Measurements from ENCODE around the gene LZTR1. TPM values are rescaled to one million over a fixed set of nuclear protein-coding genes. Genes with fewer than 3 reads are reported as not detected.
"Not testable (repeated sequence)": the region's sequence is repeated elsewhere in the genome, so short reads cannot be mapped to it uniquely, and the experiment has no call there.

LZTR1 gene
- 43.9 and 59.2 TPM in 2 replicates for total RNA-seq

GRCh38 chr22:20981787-20982562 lies at the start of gene LZTR1:
LZTR1 (plus strand) TSS chr22:20982297; CDS start chr22:20982372, 75 bp downstream.
- no peak for DNase-seq (ENCODE audit: extremely low read depth, low read depth, low spot score)

- DNase-seq (ENCODE audit: extremely low read depth, low read depth, low spot score) = no peak
Observed at GRCh38 chr22:20933910-20934309, 48.2 kb upstream of the LZTR1 start.

DNA sequence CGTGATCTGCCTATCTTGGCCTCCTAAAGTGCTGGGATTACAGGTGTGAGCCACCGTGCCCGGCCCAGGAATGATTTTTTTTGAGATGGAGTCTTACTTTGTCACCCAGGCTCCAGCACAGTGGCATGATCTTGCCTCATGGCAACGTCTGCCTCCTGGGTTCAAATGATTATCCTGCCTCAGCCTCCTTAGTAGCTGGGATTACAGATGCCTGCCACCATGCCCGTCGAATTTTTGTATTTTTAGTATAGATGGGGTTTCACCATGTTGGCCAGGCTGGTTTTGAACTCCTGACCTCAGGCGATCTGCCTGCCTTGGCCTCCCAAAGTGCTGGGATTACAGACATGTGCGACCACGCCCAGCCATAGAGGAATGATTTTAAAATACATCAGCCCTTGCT lies 47.0 kb upstream of the LZTR1 start:
- DNase-seq (ENCODE audit: extremely low read depth, low read depth, low spot score) = not testable (repeated sequence)

DNA sequence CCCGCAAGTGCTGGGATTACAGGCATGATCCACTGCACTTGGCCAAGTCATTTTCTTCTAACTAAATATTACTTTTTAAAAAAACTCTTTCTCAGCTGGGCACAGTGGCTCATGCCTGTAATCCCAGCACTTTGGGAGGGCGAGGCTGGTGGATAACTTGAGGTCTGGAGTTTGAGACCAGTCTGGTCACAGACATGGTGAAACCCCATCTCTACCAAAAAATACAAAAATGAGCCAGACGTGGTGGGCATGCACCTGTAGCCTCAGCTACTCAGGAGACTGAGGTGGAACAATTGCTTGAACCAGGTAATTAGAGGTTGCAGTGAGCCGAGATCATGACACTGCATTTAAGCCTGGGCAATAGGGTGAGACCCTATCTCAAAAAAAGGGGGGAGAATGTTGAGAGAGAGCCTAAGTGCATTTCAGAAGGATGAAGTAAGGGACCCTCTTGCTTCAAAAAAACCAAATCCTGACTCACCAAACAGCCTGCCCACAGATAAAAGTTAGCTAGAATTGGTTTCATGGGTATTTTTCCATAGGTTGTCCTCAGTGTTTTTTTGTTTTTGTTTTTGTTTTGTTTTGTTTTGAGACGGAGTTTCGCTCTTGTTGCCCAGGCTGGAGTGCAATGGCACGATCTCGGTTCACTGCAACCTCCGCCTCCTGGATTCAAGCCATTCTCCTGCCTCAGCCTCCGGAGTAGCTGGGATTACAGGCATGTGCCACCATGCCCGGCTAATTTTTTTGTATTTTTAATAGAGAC lies 46.1 kb upstream of the LZTR1 start:
- not testable (repeated sequence) for DNase-seq (ENCODE audit: extremely low read depth, low read depth, low spot score)

GRCh38 chr22:20937031-20937793 lies 44.9 kb upstream of the LZTR1 start:
- no peak for DNase-seq (ENCODE audit: extremely low read depth, low read depth, low spot score)

GRCh38 chr22:20937794-20938671 lies 44.1 kb upstream of the LZTR1 start:
- no peak for DNase-seq (ENCODE audit: extremely low read depth, low read depth, low spot score)

DNA sequence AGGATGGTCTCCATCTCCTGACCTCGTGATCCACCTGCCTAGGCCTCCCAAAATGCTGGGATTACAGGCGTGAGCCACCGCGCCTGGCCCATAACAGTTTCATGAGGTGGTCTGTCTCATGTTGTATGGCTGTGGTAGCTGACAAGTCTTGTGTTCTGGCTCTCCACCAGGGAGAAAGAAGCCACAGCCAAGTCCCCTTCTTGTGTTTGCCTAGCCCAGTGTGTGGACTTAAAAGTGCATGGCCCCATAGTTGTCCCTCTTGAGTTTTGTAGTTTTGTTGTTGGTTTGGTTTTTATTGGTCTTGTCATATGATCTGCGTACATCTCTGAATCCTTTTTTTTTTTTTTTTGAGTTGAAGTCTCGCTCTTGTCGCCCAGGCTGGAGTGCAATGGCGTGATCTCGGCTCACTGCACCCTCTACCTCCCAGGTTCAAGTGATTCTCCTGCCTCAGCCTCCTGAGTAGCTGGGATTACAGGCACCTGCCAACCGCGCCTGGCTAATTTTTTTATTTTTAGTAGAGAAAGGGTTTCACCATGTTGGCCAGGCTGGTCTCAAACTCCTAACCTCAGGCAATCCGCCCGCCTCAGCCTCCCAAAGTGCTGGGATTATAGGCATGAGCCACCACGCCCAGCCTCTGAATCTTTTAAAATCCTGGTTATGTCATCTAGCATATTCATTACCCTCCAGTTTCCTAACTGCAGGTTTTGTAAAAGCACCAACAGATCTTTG lies 42.5 kb upstream of the LZTR1 start:
- DNase-seq (ENCODE audit: extremely low read depth, low read depth, low spot score) = not testable (repeated sequence)

GRCh38 chr22:20940186-20940651 lies 41.9 kb upstream of the LZTR1 start:
- no peak for DNase-seq (ENCODE audit: extremely low read depth, low read depth, low spot score)

DNA sequence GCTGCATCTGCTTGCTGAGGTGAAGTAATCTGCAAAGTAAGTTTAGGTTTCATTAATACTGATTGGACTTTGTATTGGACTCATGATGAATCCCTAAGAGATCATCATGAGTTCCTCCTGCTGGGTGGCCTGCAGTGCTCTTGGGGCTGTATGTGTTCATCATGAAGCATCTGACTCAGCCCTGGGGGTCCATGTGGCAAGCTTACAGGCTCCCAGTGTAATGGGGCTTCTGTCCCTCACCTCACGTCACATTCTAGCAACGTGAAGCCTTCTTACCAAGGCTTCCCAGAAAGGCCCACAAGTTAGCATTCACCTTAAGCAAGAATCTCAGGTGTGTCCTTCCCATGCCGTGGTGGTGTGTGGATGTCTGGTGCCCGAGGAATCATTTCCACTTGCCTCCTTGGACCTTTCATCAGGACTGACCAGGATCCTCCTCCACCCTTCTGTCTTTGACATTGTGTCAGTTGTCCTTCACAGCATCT lies 41.2 kb upstream of the LZTR1 start:
- no peak for DNase-seq (ENCODE audit: extremely low read depth, low read depth, low spot score)

DNA sequence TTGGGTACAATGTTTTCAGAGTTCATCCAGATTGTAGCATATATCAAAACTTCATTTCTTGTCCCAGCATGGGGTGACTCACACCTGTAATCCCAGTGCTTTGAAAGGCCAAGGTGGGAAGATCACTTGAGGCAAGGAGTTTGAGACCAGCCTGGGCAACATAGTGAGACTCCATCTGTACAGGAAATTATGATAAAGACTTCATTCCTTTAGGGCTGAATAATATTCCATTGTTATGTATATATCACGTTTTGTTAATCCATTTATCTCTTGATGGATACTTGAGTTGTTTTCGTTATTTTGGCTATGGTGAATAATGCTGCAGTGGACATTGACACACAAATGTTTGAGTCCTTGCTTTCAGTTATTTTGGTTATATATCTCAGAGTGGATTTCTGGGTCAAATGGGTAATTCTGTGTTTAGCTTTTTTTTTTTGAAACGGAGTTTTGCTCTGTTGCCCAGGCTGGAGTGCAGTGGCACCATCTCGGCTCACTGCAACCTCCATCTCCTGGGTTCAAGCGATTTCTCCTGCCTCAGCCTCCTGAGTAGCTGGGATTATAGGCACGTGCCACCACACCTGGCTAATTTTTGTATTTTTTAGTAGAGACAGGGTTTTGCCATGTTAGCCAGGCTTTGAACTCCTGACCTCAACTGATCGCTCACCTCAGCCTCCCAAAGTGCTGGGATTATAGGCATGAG lies 39.7 kb upstream of the LZTR1 start:
- DNase-seq (ENCODE audit: extremely low read depth, low read depth, low spot score) = not testable (repeated sequence)

DNA sequence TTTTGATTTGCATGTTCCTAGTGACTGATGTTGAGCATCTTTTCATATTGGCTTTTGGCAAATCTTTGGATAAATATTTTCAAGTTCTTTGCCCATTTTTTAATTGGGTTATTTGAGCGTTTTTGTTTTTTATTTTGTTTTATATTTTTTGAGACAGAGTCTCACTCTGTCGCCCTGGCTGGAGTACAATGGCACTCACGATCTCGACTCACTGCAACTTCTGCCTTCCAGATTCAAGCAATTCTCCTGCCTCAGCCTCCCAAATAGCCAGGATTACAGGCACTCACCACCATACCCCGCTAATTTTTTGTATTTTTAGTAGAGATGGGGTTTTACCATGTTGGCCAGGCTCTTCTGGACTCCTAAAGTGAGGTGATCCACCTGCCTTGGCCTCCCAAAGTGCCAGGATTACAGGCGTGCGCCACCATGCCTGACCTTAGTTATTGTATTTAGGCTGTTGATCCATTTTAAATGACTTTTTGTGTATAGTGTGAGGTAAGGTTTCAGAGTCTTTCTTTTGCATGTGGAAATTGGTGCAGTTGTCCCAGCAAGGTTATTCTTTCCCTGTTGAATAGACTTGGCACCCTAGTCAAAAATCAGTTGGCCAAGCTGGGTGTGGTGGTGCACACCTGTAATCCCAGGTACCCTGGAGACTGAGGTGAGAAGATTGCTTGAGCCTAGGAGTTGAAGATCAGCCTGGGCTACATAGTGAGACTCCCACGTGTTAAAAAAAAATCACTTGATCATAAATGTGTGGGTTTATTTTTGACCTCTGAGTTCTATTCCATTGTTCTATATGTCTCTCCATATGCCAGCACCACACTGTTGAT lies 38.8 kb upstream of the LZTR1 start:
- no peak for DNase-seq (ENCODE audit: extremely low read depth, low read depth, low spot score)

- no peak for DNase-seq (ENCODE audit: extremely low read depth, low read depth, low spot score)
Observed at GRCh38 chr22:20944042-20944441, 38.1 kb upstream of the LZTR1 start.

DNA sequence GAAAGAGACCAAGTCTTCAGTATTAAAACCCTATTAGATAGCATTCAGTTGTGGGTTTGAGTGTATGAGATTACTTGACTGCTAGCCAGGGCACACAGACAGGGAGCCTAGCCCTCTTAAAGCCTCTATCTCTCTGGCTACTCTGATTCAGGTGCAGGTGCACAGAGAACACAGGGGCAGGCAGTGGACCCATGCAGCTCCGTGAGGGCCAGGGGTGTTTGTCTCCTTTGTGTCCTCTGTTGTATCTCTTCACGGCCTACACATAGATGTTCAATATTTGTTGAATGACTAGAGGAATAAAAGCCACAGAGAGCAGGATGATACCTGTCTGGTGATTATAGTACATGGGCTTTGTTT lies 36.5 kb upstream of the LZTR1 start:
- no peak for DNase-seq (ENCODE audit: extremely low read depth, low read depth, low spot score)

GRCh38 chr22:20946080-20946986 lies 35.8 kb upstream of the LZTR1 start:
- DNase-seq (ENCODE audit: extremely low read depth, low read depth, low spot score) = peak; percentile 48

DNA sequence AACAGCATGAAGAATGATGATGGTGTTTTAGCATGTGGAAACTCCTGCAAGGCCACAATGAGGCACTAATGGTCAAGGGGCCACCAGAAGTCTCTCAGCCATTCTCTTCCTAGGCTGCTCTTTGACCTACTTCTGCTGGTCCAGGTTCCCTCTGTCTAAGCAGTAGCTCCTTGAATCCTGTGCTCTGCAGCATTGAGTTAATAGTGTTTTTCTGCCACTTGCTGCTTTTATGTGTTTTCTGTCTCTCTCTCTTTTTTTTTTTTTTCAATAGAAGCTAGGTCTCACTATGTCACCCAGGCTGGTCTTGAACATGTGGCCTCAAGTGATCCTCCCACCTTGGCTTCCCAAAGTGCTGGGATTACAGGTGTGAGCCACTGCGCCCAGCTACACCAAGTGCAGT lies 35.1 kb upstream of the LZTR1 start:
- DNase-seq (ENCODE audit: extremely low read depth, low read depth, low spot score) = no peak

DNA sequence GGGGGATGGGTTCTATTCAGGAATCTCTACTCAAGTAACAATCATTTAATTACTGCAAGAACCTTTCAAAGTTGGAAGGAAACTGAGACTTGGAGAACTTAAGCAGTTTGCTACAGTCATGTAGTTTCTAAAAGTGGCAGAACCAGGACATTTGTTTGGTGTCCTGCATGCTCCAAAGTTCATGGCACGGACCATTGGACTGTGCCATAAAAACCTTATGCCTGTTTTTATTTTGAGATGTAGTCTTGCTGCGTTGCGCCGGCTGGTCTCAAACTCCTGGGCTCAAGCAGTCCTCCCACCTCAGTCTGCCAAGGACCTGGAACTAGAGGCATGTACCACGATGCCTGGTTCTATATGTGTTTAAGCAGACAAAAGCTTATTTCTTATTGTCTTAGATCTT lies 33.6 kb upstream of the LZTR1 start:
- DNase-seq (ENCODE audit: extremely low read depth, low read depth, low spot score) = no peak

DNA sequence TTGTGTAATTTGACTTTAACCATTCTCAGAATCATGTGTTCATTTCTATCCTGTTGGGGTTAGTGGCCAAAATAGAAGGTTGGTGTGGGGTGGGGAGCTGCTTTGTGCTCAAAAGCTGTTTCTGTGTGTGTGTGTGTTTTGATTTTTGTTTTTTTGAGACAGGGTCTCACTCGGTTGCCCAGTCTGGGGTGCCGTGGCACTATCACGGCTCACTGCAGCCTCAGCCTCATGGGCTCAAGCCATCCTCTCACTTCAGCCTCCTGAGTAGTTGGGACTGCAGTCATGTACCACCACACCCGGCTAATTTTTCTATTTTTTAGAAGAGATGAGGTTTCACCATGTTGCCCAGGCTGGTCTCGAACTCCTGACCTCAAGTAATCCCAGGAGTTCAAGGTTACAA lies 33.1 kb upstream of the LZTR1 start:
- DNase-seq (ENCODE audit: extremely low read depth, low read depth, low spot score) = no peak

Data from glomerular endothelial cell (primary cell).